GM21529 (cell line): ENCODE results near the gene RCAN2.

ENCODE experiments used
- ATAC-seq: cut with Tn5 transposase; IDR thresholded peaks from one replicate; pipeline ENCODE4 v1.9.1; 2021; ENCODE audit not compliant: unreplicated experiment

Gene RCAN2

DNA sequence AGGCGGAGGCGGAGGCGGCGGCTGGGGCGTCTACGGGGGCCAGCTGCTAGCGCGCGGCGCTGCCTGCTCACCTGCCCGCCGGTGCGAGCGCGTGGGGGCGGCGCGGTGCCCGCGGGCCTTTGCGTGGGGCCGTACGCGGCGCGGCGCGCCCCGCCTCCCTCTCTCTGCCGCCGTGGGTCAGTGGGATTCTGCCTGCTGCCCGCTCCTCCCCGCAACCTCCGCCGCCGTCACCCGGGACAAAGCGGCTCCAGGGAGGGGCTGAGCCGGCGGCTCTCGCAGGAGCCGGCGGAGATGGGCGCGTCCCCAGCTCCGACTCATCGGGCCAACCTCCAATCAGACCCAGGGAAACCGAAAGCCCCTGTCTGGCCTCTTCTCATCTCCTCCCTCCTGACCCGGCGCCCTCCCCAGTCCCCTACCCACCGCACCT, at the start of gene RCAN2:
RCAN2 (minus strand) TSS at position 249 of the 427 bp plus-strand sequence.
- peak; percentile 60 for ATAC-seq

DNA sequence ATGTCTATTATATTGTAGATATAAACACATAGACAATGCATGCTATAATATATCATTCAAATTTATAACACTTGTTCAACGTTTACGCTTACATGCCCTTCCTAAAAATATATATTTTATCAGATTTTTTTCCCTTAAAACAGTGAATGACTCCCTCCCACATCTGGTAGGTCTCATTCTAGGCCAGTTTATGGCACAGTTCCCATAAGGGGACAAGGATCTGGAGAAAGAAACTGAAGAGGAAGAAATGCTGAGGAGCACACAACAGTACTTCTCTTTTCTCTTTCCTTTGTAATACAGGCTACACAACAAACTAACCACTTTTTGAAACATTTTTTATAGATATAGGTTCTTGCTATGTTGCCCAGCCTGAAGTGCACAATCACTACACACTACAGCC, 48.6 kb upstream of the RCAN2 start:
- ATAC-seq = no peak

DNA sequence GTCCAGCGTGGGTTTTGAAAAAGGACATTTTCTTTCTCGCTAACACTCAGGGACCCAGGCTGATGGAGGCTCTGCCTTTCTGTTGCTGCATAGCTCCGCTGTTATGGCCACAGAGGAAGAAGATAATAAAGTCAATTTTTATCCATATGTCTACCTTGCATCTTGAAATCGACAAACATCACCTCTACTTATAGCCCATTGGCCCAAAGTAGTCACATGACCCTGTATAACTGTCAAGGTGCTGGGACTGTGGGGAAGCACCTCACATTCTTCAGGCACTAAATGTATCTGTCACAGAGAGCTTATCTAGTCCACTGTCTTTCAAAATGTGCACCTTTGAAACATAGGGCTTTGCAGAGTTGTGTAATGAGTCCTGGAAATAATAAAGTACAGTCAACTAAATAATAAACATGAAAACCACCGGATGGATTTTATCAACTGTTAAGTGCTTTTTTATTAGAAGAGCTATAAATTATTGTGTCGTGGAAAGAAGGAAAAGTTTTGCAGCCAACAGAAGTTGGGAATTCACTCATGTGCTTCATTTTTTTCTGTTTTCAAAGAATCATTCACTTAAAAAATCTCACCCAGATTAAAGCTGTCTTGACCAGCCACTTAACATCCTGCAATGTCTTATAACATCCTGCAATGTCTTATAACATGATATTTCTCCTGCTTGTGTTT, 47.7 kb upstream of the RCAN2 start:
- ATAC-seq = no peak

DNA sequence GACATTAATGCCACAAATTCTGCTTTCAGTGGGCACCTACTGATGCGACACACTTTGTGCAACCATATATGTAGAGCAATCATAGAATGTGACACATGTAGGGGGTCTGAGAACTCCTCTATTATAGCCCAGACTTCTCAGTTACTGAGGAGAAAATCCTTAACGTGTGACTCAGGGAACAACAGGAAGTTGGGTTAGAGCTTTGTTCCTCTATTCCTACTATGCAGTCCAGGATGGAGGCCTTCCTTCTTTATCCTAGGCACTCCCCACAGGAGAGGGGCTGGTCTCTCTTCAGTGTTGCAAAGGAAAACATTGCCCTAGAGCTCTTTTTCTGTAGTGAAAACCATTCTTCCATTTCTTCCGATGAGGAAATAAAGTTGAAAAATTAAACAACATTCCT, 39.6 kb upstream of the RCAN2 start:
- no peak for ATAC-seq

DNA sequence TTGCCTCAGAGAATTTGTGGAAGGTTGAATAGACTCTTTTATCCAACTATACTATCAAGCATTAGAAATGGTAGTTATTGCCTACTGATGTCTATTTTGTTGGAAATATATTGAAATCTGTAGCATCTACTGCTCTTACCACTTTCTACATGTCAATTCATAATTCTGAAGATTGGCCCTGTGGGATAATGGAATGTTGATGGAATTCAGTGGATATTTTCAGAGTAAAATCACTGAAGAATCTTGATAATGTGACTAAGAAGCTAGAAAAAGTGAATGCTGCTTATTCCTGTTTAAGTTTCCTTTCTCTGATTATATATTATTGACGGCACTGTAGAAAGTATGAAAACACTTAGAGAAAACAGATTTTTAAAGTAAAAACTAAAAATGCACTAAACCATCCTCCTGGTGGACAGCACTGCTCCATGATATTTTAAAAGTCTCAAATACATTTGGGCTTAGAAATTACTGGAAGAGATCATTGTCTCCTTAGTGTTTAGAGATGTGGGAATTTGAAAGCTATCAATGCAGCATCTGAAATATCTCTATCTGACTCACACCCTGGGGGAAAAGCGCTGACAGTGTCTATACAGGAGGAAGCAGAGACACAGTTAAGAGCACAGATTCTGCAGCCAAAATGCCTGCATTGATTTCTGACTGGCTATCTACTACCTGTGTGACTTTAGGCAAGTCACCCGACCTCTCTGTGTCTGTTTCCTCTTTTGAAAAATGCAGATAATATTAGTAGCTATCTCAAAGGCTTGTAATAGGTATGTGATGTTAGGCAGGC, 37.9 kb upstream of the RCAN2 start:
- no peak for ATAC-seq

DNA sequence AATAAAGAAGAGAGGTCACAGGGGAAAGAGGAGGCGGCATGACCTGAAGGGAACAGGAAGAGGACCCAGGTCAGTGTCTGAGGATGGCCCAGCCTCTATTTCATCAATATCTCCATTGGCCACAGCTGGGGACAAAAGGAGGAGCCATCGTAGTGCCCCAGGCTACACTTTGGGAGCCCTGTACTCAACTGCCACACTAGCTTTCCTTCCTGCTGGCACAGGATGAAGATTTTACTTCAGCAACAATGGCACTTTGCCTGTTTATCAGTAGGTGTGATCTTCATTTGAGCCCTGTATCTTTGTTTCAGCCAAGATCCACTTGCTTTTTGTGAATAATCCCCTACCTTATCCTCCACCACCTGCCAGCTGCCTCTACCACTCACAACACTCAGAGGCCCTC, 35.4 kb upstream of the RCAN2 start:
- ATAC-seq = no peak

DNA sequence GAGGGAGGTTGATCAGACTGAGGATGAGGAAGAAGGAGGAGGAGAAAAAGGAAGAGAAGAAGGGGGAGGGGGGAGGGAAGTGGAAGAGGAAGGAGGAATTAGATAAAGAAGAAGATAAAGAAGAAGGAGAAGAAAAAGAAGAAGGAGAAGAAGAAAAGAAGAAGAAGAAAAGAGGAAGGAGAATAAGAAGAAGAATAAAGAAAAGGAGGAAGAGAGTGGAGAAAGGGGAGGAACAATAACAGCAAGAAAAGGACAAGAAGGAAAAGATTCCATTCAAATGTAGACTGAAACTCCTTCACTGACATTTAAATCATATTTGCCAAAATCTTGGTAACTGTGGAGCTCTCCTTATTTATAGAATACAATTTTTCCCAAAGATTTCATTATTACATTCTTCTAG, 34.3 kb upstream of the RCAN2 start:
- no peak for ATAC-seq

DNA sequence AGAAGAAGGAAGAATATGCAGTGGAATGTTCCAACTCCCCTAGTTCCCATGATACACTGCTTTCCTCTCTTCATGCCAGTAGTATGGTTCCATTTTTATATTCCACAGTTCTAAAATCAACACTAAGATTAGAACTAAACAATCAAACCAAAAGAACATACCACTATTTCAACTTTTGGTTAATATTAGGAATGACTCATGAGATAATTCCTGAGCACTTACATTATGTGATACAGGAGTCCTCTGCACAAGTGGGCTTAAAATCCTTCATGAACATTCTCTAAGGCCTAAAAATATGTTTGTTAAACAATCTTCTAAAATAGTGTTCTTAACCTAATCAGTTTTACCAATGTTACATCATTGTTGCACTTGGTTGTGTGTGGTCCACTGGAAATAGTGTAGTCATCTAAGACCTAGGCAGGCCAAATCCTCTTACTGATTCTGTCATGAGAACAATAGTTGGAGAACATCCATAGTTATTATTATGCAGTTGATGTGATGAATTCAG, 30.3 kb upstream of the RCAN2 start:
- no peak for ATAC-seq

DNA sequence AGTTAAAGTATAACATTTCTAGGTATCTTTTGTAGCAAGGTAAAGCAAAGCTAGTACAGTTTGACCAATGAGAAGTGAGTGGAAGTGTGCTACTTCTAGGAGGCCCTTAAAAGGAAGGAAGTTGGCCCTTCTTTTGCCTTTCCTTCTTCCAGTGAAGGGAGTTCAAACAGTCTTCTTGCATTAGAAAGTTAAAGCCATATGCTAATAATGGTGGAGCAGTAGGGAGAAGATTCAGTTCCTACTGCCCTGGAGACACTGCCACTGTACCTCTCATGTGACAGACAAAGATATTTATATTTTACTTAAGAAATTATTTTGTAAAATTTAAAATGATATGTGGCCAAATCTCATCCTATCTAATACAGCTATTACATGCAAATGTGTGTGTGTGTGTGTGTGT, 26.0 kb upstream of the RCAN2 start:
- no peak for ATAC-seq

DNA sequence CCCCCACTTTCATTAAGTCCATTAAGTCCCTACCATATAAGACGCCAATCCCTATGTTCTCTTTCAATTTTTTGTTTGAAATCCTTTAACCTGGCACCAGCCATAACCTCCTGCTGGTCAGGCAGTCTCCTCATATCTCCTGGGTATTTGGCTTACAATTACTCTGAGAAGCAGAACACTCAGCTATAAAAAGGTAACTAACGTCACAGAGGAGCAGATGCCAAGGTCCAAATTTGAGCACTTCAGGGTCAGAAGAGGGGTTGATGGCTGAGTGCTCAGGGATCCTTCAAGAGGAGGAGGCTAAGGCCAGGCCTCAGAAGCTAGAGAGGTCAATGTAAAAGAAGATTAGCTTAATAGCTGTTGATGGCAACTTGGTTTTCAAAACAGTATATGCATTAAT, 22.3 kb upstream of the RCAN2 start:
- no peak for ATAC-seq

DNA sequence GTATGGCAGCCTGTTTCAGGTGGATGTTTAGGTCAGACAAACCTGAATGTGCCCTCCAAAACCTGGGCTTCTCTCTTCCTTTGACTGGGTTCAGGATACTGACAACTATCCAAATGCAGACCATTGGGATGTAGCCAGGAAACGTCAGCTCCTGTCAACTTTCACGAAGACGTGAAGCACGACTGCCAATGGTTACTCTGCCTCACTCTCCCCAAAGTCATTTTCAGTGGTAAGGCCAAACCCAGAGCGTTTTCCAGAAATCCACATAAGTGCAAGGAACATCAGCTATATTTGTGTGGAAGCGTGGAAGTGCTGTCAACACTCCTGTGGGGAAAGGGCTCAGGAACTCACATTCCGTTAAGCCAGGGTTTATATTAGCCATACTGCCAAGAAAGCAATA, 20.1 kb upstream of the RCAN2 start:
- ATAC-seq = no peak

DNA sequence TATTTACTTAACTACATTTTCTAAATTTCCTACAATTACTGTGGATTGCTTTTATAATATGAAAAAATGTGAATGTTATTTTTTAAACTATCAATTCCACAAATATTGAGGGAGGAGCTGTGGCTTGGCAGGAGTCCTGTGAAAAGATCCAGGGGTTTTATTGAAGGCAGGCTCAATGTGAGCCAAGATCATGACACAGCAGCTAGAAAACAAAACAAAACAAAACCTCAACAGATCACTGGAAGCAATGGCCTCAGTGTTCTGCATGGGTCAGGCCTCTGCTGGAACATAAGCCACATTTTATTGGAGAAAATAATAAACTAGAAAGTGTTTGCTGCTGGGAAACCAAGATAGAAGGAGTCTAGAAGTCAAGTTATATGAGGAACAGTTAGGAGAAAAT, 19.4 kb upstream of the RCAN2 start:
- no peak for ATAC-seq

DNA sequence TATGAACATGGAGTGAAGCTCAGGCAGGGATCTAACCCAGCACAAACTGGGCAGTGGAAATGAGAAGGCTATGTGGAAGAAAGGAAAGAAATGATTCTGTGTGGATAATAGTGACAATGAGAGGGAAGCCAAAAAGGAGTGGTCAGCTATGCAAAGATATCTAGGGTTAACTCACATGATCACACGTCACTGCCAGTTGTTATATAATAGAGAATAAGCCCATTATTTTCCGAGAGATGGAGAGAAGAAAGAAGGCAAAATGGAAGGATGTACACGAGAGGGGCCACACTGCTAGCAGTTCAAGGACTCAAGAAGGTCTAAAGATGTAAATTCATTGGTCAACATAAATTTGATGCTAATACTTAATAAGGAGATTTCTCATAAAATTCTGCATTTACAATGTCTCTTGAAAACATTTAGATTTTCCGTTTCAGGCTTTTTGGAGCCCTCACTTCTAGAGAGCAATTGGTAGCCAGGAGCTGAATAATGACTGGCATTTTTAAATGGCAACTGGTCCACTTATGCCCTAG, 18.8 kb upstream of the RCAN2 start:
- no peak for ATAC-seq

DNA sequence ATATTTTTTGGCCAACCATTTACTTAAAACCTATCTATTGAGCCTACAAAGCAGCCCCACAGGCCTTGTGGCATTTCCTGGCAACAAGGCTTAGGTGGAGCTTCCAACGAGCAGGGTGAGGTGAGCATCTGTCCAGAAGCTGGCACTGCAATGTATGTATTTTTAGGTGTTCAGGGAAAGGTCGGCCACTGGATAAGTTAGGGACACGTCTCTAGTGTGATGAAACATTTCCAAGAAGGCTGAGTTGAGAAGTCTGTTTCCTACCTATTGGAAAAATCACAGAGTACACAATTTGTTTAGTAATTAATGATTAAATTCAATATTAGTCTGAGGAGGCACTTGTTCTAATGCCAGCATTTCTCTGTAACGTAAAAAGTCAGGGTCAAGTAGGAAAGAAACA, 17.8 kb upstream of the RCAN2 start:
- ATAC-seq = no peak

DNA sequence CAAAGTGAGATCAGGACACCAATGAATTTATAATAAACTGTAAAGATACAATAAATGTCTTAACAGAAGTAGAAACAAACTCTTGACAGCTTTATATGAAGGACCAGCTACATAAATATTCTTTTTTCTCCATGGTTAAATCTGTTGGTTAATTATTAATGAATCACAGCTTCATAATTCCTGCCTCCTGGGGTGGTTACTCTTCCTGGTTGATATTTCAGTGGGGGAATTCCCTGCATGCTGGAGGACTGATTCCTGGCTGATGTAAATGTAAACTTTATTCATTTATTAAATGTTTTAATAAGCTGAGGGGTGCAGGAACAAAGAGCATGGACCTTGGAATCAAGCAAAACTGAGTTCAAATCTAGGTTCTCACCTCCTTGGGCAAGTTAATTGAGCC, 16.2 kb upstream of the RCAN2 start:
- ATAC-seq = no peak

DNA sequence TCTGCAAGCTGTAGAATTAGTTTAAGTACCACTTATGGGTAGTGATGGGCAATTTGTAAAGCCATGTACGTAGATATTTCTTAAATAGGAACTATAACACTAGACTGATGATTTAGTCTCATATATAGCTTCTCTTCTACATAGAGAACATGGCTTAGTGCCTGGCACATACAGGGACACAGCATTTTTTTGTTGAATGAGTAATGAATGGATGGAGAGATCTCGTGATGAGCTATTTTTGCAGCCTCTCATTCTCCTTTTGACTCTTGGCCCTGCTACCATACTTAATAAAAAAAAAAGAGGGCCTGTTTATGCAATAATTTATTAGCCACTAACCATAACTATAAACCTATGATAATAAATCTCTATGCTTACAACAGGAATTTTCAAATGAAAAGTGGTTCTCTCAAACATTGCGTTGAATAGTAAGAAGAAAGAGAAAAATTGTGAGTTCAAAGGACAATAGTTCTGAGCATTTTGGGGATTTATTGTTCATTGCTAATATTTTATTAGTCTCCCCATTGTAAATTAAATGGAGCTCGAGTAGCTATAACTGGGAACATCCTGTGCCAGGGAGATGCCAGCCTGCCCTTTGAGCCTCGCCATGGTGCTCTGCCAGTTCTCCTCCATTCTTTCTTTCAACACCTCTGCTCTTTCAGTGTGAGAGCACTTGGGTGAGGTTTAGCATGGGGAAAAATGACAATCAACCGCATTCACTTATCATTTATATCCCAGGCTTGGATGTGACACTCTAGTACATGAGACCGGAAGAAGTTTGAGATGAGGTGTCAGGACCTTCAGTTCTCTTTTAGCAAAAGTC, 14.7 kb upstream of the RCAN2 start:
- no peak for ATAC-seq

DNA sequence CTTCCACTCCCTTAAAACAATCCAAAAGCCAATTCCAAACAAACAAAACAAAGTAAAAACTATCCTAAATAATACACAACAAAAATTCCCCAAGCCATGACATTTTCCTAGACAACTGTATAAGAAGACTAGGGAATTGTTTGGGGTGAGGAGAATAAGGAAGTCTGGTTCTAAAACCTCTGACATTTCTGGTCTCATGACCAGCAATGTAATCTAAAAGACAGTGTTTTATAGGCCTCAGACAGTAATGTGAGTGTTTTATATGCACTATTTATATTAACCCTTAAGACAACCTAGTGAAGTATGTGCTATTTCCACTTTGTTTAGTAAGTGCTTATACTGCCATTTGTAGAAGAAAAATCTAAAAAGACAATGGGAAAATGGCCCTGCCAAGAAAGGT, 13.0 kb upstream of the RCAN2 start:
- no peak for ATAC-seq

DNA sequence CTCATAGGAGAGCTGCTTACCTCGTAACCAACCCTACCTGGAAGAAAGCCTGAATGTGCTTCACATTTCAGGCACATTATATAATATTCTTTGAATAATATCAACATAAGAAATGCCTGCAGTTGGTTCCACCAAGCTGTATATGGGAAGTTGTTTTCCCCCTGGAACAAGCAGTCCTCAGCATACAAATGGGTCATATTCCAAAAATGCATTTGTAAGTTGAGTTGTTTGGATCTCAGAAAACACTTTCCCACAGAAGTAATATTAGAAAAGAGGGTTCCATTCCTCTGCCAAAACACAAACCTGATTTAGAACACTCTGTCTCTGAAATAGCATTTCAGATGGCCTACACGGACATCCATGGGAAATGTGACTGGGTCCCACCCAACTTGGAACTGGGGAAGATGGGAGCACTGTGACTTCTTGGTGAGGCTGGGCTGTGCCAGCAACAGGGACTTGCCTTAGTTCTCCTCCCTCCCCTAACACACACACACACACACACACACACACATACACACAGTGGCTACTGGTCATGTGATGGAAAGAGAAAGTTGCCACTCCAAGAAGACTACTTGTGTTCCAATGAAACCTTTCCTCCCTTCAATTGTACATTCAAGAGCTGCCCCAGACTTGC, 11.4 kb upstream of the RCAN2 start:
- ATAC-seq = no peak

DNA sequence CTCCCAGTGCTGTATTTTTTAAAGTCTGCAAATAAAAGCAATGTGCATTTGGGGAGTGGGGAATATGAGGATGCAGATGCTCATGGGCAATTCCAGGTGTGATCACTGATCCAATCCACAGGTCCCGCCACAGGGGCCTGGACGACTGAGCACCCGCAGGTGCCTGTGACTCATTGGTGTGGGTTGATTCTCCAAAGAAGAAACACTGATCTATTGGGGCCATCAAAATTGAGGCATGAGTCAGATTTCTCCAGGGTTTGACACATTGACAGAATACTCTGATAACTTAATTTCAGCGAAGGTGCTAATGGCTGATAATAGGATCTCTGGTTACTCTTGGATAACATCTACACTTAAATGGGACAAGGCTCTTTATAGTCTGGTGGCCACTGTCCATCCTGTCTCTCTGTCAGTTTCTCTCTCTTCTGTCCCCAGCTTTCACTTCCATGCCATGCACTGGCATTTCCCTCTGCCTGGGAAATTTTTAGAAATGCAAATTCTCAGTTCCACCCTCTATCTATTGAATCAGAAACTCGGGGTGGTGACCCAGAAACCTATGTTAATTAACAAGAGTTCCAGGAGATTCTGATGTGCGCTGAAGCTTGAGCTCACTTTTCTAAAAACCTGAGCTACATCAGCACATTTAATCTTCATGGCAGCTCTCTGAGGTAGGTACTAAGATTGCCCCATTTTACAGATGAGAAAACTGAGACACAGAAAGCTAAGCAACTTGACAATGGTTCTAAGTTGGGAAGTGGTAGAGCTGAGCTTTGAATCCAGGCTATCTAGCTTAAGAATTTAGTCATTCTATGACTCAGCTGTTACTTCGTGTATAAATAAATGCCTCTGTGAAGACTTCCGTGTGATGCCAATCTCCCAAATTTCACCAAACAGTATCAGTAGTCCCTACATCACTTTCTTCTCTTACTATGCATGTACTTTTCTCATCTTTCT, 10.2 kb upstream of the RCAN2 start:
- ATAC-seq = no peak

DNA sequence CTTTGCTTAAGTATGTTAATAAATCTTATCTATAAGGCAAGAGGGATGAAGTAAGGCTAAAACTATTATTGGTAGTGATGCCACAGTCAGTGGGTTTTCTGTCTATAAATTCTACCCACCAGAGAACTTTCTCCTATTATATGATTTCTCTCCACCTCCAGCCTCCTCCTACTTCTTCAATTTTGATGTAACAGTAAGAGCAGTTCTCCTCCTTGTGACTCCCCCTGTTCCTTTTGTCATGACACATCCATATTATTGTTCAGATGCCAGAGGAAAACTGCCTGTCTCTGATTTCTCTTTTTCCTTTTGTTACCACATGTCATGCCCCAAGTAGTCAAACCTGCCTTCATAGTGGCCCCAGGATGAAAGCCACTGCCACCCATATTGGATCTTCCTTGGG, 9.1 kb upstream of the RCAN2 start:
- no peak for ATAC-seq
